Uterus (tissue), 4 donors: ENCODE measurements around the gene FAM89B. TPM values are rescaled to one million over a fixed set of nuclear protein-coding genes. Genes with fewer than 3 reads are reported as not detected.
A peak's percentile ranks its signal among the peaks of the same experiment; 100 is the strongest.

ENCODE experiments used
- DNase-seq, 2 donors: peaks; one replicate each; pipeline ENCODE4 v3.0.0-alpha.2; 2019 to 2020
- H3K27ac ChIP-seq, 2 donors: fragments of 200-600 bp; sonication (generic); 1 replicate in 1 of 2; 2 replicates in 1 of 2; pipeline ENCODE4 v1.5.1; 2016 to 2018
- H3K27me3 ChIP-seq, 2 donors: fragments of 200-600 bp; sonication (generic); one replicate each; pipeline ENCODE4 v1.5.1; 2018 to 2019; ENCODE audit warnings: control low read depth in 1 of 2
- H3K36me3 ChIP-seq, 2 donors: fragments of 200-600 bp; sonication (generic); one replicate each; pipeline ENCODE4 v1.5.1; 2019; ENCODE audit warnings: control low read depth in 1 of 2
- H3K4me1 ChIP-seq, 2 donors: fragments of 200-600 bp; sonication (generic); one replicate each; pipeline ENCODE4 v1.5.1; 2018 to 2019; ENCODE audit warnings: control low read depth in 1 of 2
- H3K4me3 ChIP-seq, 2 donors: fragments of 200-600 bp; sonication (generic); 1 replicate in 1 of 2; 2 replicates in 1 of 2; pipeline ENCODE4 v1.5.1; 2018 to 2019; ENCODE audit warnings: mild to moderate bottlenecking in 1 of 2
- H3K9me3 ChIP-seq, 2 donors: fragments of 200-600 bp; sonication (generic); one replicate each; pipeline ENCODE4 v1.5.1; 2019; ENCODE audit warnings: control low read depth in 1 of 2
- POLR2A ChIP-seq, 2 donors: fragments of 450-650 bp; IDR thresholded peaks; one replicate each; pipeline ENCODE4 v1.6.1; 2016; ENCODE audit warnings: antibody characterized with exemption in 2 of 2, mild to moderate bottlenecking in 1 of 2, moderate library complexity in 1 of 2
- intact Hi-C: fragments of 100-400 bp; cut with DNase I; formaldehyde crosslinking; loops from one replicate; pipeline ENCODE4 v1.15.1; 2023; ENCODE audit warnings: low total_unique reads
- total RNA-seq, 4 donors: library from RNA; depleted of rRNA in 3 of 4; stranded (reverse); fragments of >200 nt in 3 of 4; gene quantifications; one replicate each; pipeline versions ENCODE4 v1.1.0 to v1.2.4, GENCODE V29; 2014 to 2023
- TF ChIP-seq, protein P1 (sequence below), 4 experiments: fragments of 200-600 bp in 2 of 4; fragments of 450-650 bp in 2 of 4; sonication (generic) in 2 of 4; IDR thresholded peaks; one replicate each; pipeline ENCODE4 v1.5.1; 2016 to 2019; ENCODE audit warnings: antibody characterized with exemption in 4 of 4, mild to moderate bottlenecking in 2 of 4, moderate library complexity in 1 of 4
- donor health status: DM: yes; HTN: yes; CAD: no.

The FAM89B gene
- total RNA-seq, 4 donors from 2014 or later: 13.9 to 83.0 (median 40.8) TPM

DNA sequence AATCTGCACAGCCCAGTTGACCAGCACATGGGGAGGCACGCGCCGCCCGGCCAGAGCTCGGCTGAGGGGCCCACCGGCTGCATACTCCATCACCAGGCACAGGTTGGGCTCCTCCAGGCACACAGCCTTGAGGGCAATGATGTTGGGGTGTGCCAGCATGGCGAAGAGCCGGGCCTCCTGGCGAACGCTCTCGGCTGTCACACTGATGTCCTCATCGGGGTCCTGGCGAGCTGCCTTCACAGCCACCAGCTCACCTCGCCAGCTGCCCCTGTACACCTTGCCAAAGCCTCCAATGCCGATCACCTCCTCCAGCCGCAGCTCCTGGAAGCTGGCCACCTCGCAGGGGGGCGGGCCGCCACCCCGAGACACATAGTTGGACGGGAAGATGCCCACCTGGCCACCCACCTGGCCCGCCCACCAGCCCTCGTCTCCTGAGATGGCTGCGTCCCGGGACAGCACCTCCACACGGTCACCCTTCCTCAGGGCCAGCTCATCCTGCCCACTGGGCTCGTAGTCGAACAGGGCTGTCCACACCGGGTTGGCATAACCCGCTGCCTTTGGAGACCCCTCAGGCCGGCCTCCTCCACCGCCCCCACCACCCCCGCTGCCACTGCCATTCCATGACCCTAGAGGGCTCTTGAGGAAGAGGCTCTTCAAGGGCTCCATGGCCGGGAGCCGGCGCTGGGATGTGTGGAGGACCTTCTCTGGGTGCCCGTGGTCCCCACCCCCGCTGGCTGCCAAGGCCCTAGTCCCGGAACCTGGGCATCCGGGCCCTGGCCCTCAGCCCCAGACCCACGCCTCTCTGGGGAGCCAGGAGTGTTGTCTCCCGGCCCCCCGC is 41.0 kb downstream of the FAM89B start:
- intact Hi-C loops: no loop called here
- no peaks in the 10 kb centered on the region for H3K36me3 ChIP-seq
- TF ChIP-seq, protein P1, sequence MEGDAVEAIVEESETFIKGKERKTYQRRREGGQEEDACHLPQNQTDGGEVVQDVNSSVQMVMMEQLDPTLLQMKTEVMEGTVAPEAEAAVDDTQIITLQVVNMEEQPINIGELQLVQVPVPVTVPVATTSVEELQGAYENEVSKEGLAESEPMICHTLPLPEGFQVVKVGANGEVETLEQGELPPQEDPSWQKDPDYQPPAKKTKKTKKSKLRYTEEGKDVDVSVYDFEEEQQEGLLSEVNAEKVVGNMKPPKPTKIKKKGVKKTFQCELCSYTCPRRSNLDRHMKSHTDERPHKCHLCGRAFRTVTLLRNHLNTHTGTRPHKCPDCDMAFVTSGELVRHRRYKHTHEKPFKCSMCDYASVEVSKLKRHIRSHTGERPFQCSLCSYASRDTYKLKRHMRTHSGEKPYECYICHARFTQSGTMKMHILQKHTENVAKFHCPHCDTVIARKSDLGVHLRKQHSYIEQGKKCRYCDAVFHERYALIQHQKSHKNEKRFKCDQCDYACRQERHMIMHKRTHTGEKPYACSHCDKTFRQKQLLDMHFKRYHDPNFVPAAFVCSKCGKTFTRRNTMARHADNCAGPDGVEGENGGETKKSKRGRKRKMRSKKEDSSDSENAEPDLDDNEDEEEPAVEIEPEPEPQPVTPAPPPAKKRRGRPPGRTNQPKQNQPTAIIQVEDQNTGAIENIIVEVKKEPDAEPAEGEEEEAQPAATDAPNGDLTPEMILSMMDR (IDR thresholded peaks at IDR 0.05): no peak
- TF ChIP-seq POLR2A (IDR thresholded peaks at IDR 0.05): no peak
- no peaks in the 10 kb centered on the region for H3K9me3 ChIP-seq
- H3K4me1 ChIP-seq: peaks cover 0 to 22% of the 10 kb centered on the region in 2 donors
- DNase-seq: peak; percentile 52 to 59
- no peaks in the 10 kb centered on the region for H3K27me3 ChIP-seq
- H3K27ac ChIP-seq: peak overlapping the region; percentile 86 to 87
- H3K4me3 ChIP-seq: peak overlapping the region; percentile 68 to 86

GRCh38 chr11:65615229-65615949 is 43.1 kb downstream of the FAM89B start, which contains the start of gene PCNX3:
TSS of gene PCNX3 (plus strand) at chr11:65615776. CDS start at chr11:65616312, 536 bp downstream.
- Histone ChIP-seq H3K27ac (peak within 1 kb of the TSS; percentile 86 to 87), H3K9me3 (no peaks in the 10 kb centered on the region), H3K4me1 (peaks cover 0 to 19% of the 10 kb centered on the region in 2 donors), H3K4me3 (peak within 1 kb of the TSS; percentile 87 to 93), H3K27me3 (no peaks in the 10 kb centered on the region), H3K36me3 (no peaks in the 10 kb centered on the region)
- intact Hi-C loops: no loop called here
- peak; percentile 100 for DNase-seq
- TF ChIP-seq, protein P1 (IDR thresholded peaks at IDR 0.05): peak in 1 of 4 experiments; percentile 58
- peak; percentile 48 to 62 for TF ChIP-seq POLR2A (IDR thresholded peaks at IDR 0.05)

DNA sequence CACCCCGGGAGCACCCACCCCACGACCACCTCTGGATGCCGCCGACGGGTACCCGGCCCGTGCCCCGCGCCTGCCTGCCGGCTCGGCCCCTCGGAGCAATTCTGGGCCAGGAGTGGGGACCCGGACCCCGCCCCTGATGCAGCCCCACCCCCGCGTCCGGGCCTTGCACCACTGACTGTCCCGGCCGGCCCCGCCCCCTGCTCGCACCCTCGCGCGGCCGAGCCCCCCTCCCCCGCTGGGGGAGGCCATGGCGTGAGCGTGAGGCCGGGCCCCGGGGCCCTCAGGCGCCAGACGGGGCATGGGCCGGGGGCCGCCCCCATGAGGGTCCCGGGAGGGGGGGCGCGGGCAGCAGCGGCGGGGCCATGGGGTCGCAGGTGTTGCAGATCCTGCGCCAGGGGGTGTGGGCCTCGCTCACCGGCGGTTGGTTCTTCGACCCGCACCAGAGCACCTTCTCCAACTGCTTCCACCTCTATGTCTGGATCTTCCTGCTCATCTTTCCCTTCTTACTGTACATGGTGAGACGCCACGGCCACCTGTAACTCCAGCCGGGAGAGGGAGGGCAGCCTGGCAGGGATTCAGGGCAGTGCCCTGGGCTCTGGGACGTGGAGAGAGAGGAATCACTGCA is 43.7 kb downstream of the FAM89B start:
- intact Hi-C loops: no loop called here
- H3K4me1 ChIP-seq: peaks cover 0 to 19% of the 10 kb centered on the region in 2 donors
- H3K27ac ChIP-seq: peak overlapping the region; percentile 75 to 87

GRCh38 chr11:65616575-65617001 is 44.2 kb downstream of the FAM89B start:
- DNase-seq: no peak
- Histone ChIP-seq H3K4me3 (peak overlapping the region; percentile 87 to 93), H3K9me3 (no peaks in the 10 kb centered on the region), H3K4me1 (peaks cover 0 to 19% of the 10 kb centered on the region in 2 donors), H3K27me3 (no peaks in the 10 kb centered on the region), H3K27ac (peak overlapping the region in 1 of 2 donors; percentile 87), H3K36me3 (no peaks in the 10 kb centered on the region)
- TF ChIP-seq, protein P1 (IDR thresholded peaks at IDR 0.05): no peak
- no peak for TF ChIP-seq POLR2A (IDR thresholded peaks at IDR 0.05)
- intact Hi-C loops: no loop called here

More for the DNA sequence above, 43.7 kb downstream of the FAM89B start:
- peak overlapping the region; percentile 87 to 93 for H3K4me3 ChIP-seq
- TF ChIP-seq, protein P1 (IDR thresholded peaks at IDR 0.05): no peak
- no peak for TF ChIP-seq POLR2A (IDR thresholded peaks at IDR 0.05)
- H3K36me3 ChIP-seq: no peaks in the 10 kb centered on the region
- no peak for DNase-seq
- H3K9me3 ChIP-seq: no peaks in the 10 kb centered on the region
- H3K27me3 ChIP-seq: no peaks in the 10 kb centered on the region
